Neutrophil (primary cell): ENCODE data around the gene EGFL7.
A peak's percentile ranks its signal among the peaks of the same experiment; 100 is the strongest.

ENCODE experiments used
- H3K27ac ChIP-seq: fragments of 200-600 bp; sonication (generic); 2 replicates; pipeline ENCODE4 v1.5.1; 2016; ENCODE audit warnings: mild to moderate bottlenecking, moderate library complexity
- H3K27me3 ChIP-seq: fragments of 200-600 bp; sonication (generic); 2 replicates; pipeline ENCODE4 v1.6.0; 2016; ENCODE audit warnings: mild to moderate bottlenecking
- H3K36me3 ChIP-seq: fragments of 200-600 bp; sonication (generic); 2 replicates; pipeline ENCODE4 v1.5.1; 2017
- H3K4me1 ChIP-seq, 2 experiments: fragments of 200-600 bp in 1 of 2; sonication (generic) in 1 of 2; 1 replicate in 1 of 2; 2 replicates in 1 of 2; pipeline versions ENCODE4 v1.5.1 to v1.6.1; 2013 to 2016; ENCODE audit warnings: low read depth in 1 of 2, low read length in 1 of 2, mild to moderate bottlenecking in 1 of 2, moderate library complexity in 1 of 2; ENCODE audit not compliant: control insufficient read depth in 1 of 2, insufficient read depth in 1 of 2
- H3K4me3 ChIP-seq, 2 experiments: fragments of 200-600 bp in 1 of 2; sonication (generic) in 1 of 2; 1 replicate in 1 of 2; 2 replicates in 1 of 2; pipeline ENCODE4 v1.5.1; 2013 to 2016; ENCODE audit warnings: low read depth in 1 of 2, low read length in 1 of 2, mild to moderate bottlenecking in 1 of 2, moderate library complexity in 1 of 2
- H3K9me3 ChIP-seq: fragments of 200-600 bp; sonication (generic); 2 replicates; pipeline ENCODE4 v1.5.1; 2016
- TF ChIP-seq, protein P1 (sequence below): fragments of 200-600 bp; sonication (generic); IDR thresholded peaks from 2 replicates; pipeline ENCODE4 v1.5.1; 2016; ENCODE audit warnings: antibody characterized with exemption

The EGFL7 gene

GRCh38 chr9:136616307-136616635, 46.4 kb upstream of the EGFL7 start:
- no peaks in the 10 kb centered on the region for H3K27me3 ChIP-seq

DNA sequence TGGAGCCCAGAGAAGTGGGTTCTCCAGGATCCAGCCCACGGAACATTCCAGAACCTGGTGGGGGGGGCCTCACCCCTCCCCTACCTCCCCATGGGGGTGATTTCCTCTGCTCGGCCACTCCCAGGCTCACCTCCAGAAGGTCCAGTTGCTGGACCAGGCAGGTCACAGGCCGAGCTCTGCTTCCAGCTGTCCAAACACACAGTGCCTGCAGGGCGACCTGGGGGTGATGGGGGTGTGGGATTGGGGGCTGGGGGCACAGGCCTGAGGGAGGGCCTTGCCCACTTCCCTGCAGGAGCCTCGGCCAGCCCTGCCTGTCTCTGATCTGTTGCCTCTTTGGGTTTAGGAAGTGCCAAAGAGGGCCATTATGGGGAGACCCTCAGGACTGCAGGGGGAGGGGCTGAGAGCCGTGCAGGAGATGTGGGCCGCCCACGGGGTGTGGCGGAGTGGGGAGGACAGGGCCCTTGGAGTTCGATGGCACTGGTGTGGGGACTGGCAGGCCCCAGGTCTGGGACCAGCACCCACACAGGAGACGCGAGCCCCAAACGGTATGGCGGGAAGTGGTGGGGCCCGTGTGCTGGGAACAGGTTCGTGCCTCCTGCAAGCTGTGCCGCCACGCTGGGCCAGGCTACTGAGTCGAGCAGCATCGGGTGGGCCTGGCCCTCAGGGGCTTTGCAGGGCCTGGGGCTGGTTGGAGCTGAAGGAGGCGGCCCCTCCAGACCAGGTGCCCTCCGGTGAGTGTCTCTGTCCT, 45.6 kb upstream of the EGFL7 start:
- TF ChIP-seq, protein P1, sequence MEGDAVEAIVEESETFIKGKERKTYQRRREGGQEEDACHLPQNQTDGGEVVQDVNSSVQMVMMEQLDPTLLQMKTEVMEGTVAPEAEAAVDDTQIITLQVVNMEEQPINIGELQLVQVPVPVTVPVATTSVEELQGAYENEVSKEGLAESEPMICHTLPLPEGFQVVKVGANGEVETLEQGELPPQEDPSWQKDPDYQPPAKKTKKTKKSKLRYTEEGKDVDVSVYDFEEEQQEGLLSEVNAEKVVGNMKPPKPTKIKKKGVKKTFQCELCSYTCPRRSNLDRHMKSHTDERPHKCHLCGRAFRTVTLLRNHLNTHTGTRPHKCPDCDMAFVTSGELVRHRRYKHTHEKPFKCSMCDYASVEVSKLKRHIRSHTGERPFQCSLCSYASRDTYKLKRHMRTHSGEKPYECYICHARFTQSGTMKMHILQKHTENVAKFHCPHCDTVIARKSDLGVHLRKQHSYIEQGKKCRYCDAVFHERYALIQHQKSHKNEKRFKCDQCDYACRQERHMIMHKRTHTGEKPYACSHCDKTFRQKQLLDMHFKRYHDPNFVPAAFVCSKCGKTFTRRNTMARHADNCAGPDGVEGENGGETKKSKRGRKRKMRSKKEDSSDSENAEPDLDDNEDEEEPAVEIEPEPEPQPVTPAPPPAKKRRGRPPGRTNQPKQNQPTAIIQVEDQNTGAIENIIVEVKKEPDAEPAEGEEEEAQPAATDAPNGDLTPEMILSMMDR = no peak
- H3K27ac ChIP-seq = peak overlapping the region; percentile 97
- H3K4me3 ChIP-seq = no peak overlapping the region
- no peaks in the 10 kb centered on the region for H3K27me3 ChIP-seq
- peaks cover 74 to 79% of the 10 kb centered on the region in 2 experiments for H3K4me1 ChIP-seq
- H3K9me3 ChIP-seq = no peaks in the 10 kb centered on the region
- no peaks in the 10 kb centered on the region for H3K36me3 ChIP-seq

More at GRCh38 chr9:136616307-136616635, 46.4 kb upstream of the EGFL7 start:
- no peak overlapping the region for H3K4me3 ChIP-seq
- TF ChIP-seq, protein P1 = no peak
- H3K27ac ChIP-seq = peak overlapping the region; percentile 97
- H3K9me3 ChIP-seq = no peaks in the 10 kb centered on the region
- H3K36me3 ChIP-seq = no peaks in the 10 kb centered on the region
- peaks cover 66 to 71% of the 10 kb centered on the region in 2 experiments for H3K4me1 ChIP-seq

DNA sequence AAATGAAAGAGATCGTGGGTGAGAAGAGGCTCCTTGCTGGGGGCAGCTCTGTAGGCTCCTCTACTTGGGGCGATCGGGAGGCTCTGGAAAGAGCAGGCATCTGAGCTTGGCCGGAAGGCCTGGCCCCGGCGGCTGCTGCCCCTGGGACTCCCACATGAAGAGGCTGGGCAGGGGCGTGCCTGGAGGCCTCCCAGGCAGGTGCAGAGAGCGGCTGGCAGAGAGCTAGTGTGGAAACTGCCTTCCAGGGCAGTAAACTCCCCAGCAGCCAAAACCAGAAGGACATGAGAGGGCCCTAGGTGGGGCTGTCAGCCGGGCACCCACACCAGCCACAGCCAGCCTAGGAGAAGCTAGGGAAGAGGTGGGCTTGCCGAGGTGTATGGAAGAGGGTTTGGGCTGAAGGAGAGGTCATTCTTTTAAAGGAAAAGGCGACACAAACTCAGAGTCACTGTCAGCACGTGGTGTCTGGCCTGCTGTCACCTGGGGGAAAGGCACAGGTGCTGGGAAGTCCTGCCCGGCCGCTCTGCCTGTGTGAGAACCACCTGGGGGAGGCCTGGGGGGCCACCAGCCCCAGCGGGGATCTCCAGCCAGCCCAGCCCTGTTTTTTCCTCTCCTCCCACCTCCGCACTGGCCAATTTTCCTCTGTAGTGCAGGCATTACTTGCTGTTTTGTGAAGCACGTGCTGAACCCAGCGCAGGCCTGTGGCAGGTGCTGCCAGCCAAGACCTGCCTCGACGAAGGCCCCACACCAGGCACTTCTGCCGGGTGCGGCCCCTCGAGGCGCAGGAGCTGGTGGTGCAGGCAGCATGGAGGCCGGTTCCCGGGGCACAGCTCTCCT, 44.8 kb upstream of the EGFL7 start:
- Histone ChIP-seq H3K9me3 (no peaks in the 10 kb centered on the region), H3K4me3 (peak overlapping the region; percentile 62 to 63), H3K4me1 (peaks cover 79 to 88% of the 10 kb centered on the region in 2 experiments), H3K27me3 (no peaks in the 10 kb centered on the region), H3K36me3 (no peaks in the 10 kb centered on the region), H3K27ac (peak overlapping the region; percentile 97)
- TF ChIP-seq, protein P1 = no peak

DNA sequence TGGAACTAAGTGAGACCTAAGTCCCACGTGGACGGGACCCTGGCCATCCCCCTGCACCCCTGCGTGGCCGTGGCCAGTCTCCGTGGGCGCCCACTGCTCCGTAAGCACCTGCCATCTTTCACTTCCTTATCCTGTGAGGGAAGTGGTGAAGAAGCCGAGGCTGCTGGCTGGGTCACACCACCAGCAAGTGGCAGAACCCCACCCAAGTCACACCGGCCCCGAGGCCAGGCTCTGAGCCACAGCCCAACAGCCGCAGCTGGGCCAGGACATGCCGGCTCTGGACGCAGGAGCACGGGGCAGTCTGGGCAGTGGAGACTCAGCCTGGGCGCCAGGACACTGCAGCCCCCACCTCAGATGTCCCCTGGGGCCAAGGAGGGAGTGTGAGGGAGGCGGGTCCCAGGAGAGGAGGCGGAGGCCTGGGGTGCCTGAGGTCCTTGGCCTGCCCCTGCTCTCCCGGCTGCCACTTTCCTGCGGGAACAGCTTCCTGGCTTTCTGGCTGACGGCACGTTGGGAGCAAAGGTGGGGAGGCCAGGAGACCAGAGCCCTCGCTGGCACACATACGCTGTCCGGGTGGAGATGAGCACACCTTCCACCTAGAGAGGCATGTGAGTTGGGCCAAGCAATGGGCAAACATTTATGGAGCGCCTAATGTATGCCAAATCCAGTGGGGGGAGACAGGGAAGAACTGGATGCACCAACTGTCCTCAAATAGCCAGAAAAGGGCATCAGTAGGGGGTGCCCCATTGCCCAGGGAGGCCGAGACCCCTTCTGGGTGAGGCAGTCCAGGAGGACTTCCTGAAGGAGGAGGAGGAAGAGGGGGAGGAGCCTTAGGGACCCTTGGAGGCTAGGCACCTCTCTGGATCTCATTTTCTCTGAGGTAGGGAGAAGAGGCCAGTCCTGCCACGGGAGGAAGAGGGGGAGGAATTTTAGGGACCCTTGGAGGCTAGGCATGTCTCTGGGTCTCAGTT, 43.9 kb upstream of the EGFL7 start:
- peaks cover 88 to 97% of the 10 kb centered on the region in 2 experiments for H3K4me1 ChIP-seq
- peak overlapping the region; percentile 97 for H3K27ac ChIP-seq

More for the DNA sequence above, 43.9 kb upstream of the EGFL7 start:
- no peaks in the 10 kb centered on the region for H3K36me3 ChIP-seq
- no peaks in the 10 kb centered on the region for H3K27me3 ChIP-seq
- TF ChIP-seq, protein P1 = peak; percentile 17
- peak overlapping the region; percentile 62 to 63 for H3K4me3 ChIP-seq
- H3K9me3 ChIP-seq = no peaks in the 10 kb centered on the region
